Mucosa of descending colon (tissue), 3 donors: Measurements from ENCODE around the gene SLC7A6. TPM values are rescaled to one million over a fixed set of nuclear protein-coding genes. Genes with fewer than 3 reads are reported as not detected.

Experiments used
- ATAC-seq: fragments of 200-7000 bp; cut with Tn5 transposase; one replicate; pipeline ENCODE4 v1.9.1; 2020; ENCODE audit warnings: mild to moderate bottlenecking, moderate library complexity
- DNase-seq, 3 donors: peaks; one replicate each; pipeline ENCODE4 v3.0.0-alpha.2; 2020
- H3K36me3 ChIP-seq: fragments of 200-600 bp; one replicate; pipeline ENCODE4 v1.8.0; 2021; ENCODE audit warnings: low read depth, mild to moderate bottlenecking
- H3K4me1 ChIP-seq: fragments of 200-600 bp; one replicate; pipeline ENCODE4 v1.8.0; 2021; ENCODE audit warnings: low read depth, mild to moderate bottlenecking
- H3K4me3 ChIP-seq: fragments of 200-600 bp; one replicate; pipeline ENCODE4 v1.8.0; 2021; ENCODE audit warnings: mild to moderate bottlenecking
- H3K9me3 ChIP-seq: fragments of 200-600 bp; one replicate; pipeline ENCODE4 v1.8.0; 2021; ENCODE audit warnings: mild to moderate bottlenecking
- intact Hi-C, 2 donors: fragments of 100-400 bp; cut with DNase I in 1 of 2; cut with micrococcal nuclease in 1 of 2; formaldehyde crosslinking; loops; one replicate each; pipeline versions ENCODE4 v1.11.0 to v1.11.1; 2022; cut with DNase I, micrococcal nuclease
- total RNA-seq, 3 donors: library from RNA; stranded (reverse); fragmentation: NEBNext Ultra II Directional in 2 of 3; extraction: Animal tissue kit (Norgen Biotek cat#: 25700) in 2 of 3; gene quantifications; one replicate each; pipeline versions ENCODE4 v1.2.1 to v1.2.4, GENCODE V29; 2021 to 2023
- TF ChIP-seq, protein P1 (sequence below): fragments of 200-600 bp; IDR thresholded peaks from one replicate; pipeline ENCODE4 v1.8.0; 2022; ENCODE audit warnings: antibody characterized with exemption, mild to moderate bottlenecking
- donor health status: DM: no; HTN: no; CAD: no; lungs with moderate emphysema.
- donor health status: DM: no; HTN: no; CAD: no.
- donor health status: DM: no; HTN: yes; CAD: no.

Gene SLC7A6
- total RNA-seq, 3 donors from 2014 or later: 35.0 to 41.4 (median 37.2) TPM

DNA sequence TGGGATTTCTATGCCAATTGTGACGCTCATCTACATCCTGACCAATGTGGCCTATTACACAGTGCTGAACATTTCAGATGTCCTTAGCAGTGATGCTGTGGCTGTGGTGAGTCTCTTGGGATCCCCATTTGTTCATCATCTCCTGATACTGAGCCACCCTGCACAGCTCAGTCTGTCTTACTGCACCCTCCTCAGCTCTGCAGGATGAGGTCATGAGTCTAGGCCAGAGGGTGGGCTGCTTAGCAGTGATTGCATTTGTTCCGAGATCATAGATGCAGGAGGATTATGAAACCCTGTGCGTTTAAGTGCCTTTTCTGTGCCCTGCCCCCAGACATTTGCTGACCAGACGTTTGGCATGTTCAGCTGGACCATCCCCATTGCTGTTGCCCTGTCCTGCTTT lies 26.9 kb downstream of the SLC7A6 start:
- Histone ChIP-seq H3K4me1 (peaks cover 12% of the 10 kb centered on the region), H3K36me3 (no peaks in the 10 kb centered on the region), H3K9me3 (no peaks in the 10 kb centered on the region), H3K4me3 (no peak overlapping the region)
- no peak for DNase-seq
- TF ChIP-seq, protein P1, sequence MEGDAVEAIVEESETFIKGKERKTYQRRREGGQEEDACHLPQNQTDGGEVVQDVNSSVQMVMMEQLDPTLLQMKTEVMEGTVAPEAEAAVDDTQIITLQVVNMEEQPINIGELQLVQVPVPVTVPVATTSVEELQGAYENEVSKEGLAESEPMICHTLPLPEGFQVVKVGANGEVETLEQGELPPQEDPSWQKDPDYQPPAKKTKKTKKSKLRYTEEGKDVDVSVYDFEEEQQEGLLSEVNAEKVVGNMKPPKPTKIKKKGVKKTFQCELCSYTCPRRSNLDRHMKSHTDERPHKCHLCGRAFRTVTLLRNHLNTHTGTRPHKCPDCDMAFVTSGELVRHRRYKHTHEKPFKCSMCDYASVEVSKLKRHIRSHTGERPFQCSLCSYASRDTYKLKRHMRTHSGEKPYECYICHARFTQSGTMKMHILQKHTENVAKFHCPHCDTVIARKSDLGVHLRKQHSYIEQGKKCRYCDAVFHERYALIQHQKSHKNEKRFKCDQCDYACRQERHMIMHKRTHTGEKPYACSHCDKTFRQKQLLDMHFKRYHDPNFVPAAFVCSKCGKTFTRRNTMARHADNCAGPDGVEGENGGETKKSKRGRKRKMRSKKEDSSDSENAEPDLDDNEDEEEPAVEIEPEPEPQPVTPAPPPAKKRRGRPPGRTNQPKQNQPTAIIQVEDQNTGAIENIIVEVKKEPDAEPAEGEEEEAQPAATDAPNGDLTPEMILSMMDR: no peak
- intact Hi-C loops: no loop called here
- no peak for ATAC-seq

DNA sequence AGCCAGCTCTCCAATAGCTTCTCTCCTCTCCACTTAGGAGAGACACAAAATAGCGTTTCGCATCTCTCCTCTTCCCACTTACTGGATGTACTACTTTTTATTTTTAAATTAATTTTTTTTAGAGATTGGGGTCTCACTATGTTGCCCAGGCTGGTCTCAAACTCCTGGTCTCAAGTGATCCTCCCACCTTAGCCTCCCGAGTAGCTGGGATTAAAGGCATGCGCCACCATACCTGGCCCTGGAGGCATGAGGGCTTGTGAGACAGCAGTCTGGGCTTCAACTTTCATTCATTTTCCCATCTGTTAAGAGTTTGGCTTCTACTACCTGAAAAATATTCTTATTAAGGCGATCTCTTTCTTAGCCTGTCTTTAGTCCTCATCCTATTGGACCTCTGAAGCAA lies 28.1 kb downstream of the SLC7A6 start:
- Histone ChIP-seq H3K4me3 (no peak overlapping the region), H3K4me1 (peaks cover 8% of the 10 kb centered on the region), H3K9me3 (no peaks in the 10 kb centered on the region), H3K36me3 (no peaks in the 10 kb centered on the region)
- intact Hi-C loops: no loop called here
- no peak for DNase-seq
- TF ChIP-seq, protein P1: no peak
- ATAC-seq: no peak

DNA sequence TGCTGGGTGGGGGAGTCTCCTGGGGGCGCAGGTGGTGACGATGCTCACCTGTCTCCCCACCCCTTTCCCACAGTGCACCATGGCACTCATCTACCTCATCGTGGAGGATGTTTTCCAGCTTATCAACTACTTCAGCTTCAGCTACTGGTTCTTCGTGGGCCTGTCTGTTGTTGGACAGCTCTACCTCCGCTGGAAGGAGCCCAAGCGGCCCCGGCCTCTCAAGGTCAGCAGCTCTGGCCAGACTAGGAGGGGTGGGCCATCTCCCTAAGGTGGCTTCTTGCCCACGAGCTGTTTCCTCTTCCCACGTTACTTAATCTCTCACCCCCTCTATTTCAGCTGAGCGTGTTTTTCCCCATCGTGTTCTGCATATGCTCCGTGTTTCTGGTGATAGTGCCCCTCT lies 32.0 kb downstream of the SLC7A6 start:
- H3K4me3 ChIP-seq: no peak overlapping the region
- H3K36me3 ChIP-seq: peaks cover 9% of the 10 kb centered on the region
- TF ChIP-seq, protein P1: no peak
- H3K4me1 ChIP-seq: no peaks in the 10 kb centered on the region
- intact Hi-C loops: no loop called here
- no peak for ATAC-seq
- no peaks in the 10 kb centered on the region for H3K9me3 ChIP-seq
- DNase-seq: no peak

DNA sequence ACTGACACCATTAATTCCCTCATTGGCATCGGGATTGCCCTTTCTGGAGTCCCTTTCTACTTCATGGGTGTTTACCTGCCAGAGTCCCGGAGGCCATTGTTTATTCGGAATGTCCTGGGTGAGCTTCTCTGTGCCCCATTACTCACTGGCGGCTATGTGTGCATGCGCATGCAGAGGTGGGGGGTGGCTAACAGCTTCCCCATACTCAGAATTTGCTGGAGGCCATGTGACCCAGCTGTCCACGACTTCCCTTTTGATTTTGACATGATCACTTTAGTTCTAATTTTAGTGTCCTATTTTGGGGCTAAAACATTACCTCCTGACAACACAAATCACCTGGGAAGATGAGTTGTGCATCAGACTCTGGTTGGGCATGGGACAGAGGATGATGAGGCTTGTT lies 32.4 kb downstream of the SLC7A6 start:
- peaks cover 9% of the 10 kb centered on the region for H3K36me3 ChIP-seq
- no peak overlapping the region for H3K4me3 ChIP-seq
- intact Hi-C loops: no loop called here
- ATAC-seq (no peak), DNase-seq (no peak)
- H3K4me1 ChIP-seq: no peaks in the 10 kb centered on the region
- no peaks in the 10 kb centered on the region for H3K9me3 ChIP-seq
- TF ChIP-seq, protein P1: no peak

DNA sequence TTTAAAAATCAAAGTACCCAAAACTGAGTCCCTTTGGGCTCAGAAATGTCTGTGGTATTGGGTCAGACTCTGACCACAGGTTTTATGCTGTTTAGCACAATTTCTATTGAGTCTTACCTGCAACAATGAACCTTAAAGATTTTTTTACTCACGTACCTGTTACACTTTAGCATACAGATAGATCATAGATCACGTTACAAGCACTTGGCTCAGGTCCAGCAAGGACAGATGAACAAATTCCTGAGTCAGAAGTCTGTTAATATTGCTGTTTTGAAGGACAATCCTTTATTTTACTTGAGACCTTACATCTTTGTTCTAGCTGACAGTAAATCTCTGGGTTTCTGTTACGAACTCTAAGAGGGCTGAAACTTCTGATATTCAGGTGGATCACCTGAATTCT lies 33.6 kb downstream of the SLC7A6 start:
- intact Hi-C loops: no loop called here
- Histone ChIP-seq H3K4me3 (no peak overlapping the region), H3K9me3 (no peaks in the 10 kb centered on the region), H3K36me3 (peaks cover 9% of the 10 kb centered on the region), H3K4me1 (no peaks in the 10 kb centered on the region)
- no peak for ATAC-seq
- TF ChIP-seq, protein P1: no peak
- no peak for DNase-seq

DNA sequence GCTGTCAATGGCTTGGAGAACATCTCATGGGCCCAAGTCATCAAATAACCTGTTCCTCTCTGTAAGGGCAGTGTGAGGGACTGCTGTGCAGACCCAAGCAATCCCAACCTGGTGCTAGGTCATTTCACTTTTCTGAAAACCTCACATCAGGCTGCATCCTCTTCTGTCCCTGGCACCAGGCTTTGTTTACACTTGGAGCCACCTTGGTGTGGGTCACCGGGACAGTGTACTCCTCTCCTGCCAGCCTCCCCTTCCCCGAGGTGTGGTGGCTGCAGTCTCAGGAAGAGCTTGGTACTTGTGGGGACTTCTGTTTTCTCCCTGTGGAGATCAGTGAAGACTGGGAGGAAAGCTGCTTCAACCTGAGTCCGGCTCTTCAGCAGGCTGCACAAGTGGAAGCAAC lies 34.0 kb downstream of the SLC7A6 start:
- DNase-seq (no peak), ATAC-seq (no peak)
- H3K4me3 ChIP-seq: no peak overlapping the region
- TF ChIP-seq, protein P1: no peak
- intact Hi-C loops: no loop called here
- H3K4me1 ChIP-seq: no peaks in the 10 kb centered on the region
- peaks cover 9% of the 10 kb centered on the region for H3K36me3 ChIP-seq
- no peaks in the 10 kb centered on the region for H3K9me3 ChIP-seq
